T-helper 17 cell (primary cell): ENCODE results near the gene INPP5A. TPM values are rescaled to one million over a fixed set of nuclear protein-coding genes. Genes with fewer than 3 reads are reported as not detected.
"Not testable (repeated sequence)": the region's sequence is repeated elsewhere in the genome, so short reads cannot be mapped to it uniquely, and the experiment has no call there.

ENCODE experiments used
- ATAC-seq: fragments of 150-1000 bp; cut with Tn5 transposase; 2 replicates; pipeline ENCODE4 v1.10.0; 2021; ENCODE audit warnings: mild to moderate bottlenecking, moderate library complexity
- DNase-seq, 3 donors: peaks; one replicate each; pipeline versions ENCODE4 v3.0.0 to v3.0.0-alpha.2; 2020 to 2021
- H3K9me3 ChIP-seq: one replicate; pipeline ENCODE4 v1.7.0; 2013; ENCODE audit warnings: low read length, mild to moderate bottlenecking; ENCODE audit not compliant: control insufficient read depth, poor library complexity, severe bottlenecking
- H3K27ac Mint-ChIP-seq: one replicate; pipeline ENCODE4 v1.8.0; 2022; ENCODE audit warnings: mild to moderate bottlenecking, moderate library complexity, mixed read lengths
- H3K27me3 Mint-ChIP-seq: one replicate; pipeline ENCODE4 v1.8.0; 2022; ENCODE audit warnings: mixed read lengths
- H3K36me3 Mint-ChIP-seq: one replicate; pipeline ENCODE4 v1.8.0; 2022; ENCODE audit warnings: low read depth, mixed read lengths
- H3K4me1 Mint-ChIP-seq: one replicate; pipeline ENCODE4 v1.8.0; 2022; ENCODE audit warnings: mild to moderate bottlenecking, mixed read lengths
- H3K4me3 Mint-ChIP-seq: one replicate; pipeline ENCODE4 v1.8.0; 2022; ENCODE audit warnings: mild to moderate bottlenecking, moderate library complexity, mixed read lengths
- total RNA-seq, 4 donors: library from RNA in 2 of 4; stranded (reverse) in 2 of 4; gene quantifications; one replicate each; pipeline ENCODE4 v1.2.3 and lab custom pipeline; 2022 to 2026

Gene INPP5A
- total RNA-seq, 2 donors from 2014 or later, result 17.6 to 24.7 TPM

DNA sequence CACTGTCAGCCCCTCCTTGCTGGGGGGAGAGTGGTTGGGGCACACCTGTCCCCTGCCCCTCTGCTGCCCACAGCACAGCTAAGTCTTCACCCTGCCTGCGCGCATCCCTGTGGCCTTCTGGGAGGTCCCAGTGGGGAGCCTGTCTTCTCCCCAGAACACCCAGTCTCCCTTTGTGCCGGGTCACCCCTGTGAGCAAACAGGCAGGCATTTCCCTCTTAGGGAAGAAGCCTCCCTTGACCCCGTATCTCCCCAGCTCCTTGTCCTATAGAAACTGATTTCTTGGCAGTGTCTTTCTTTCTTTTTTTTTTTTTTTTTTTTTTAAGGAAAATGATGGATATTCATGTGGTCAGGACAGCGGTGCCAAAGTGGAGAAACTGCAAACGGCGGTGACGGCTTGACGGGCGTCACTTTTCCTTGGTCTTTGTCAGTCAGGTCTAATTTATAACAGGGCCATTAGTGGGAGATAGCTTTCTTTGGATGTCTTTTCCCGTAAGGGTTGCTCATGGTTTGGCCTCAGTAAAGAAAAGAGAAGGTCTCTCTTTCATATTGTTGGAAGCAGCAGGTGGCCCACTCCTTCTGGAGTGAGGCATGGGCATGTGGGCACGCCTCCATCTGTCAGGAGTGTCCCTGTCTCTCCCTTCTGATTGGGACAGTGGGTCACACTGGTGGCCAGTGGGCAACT lies 133.1 kb downstream of the INPP5A start:
- no peaks in the 10 kb centered on the region for H3K27me3 Mint-ChIP-seq
- no peaks in the 10 kb centered on the region for H3K36me3 Mint-ChIP-seq
- peaks cover 10% of the 10 kb centered on the region for H3K4me1 Mint-ChIP-seq
- no peak for ATAC-seq
- DNase-seq, result no peak
- no peak overlapping the region for H3K4me3 Mint-ChIP-seq
- H3K27ac Mint-ChIP-seq, result no peak overlapping the region
- no peaks in the 10 kb centered on the region for H3K9me3 ChIP-seq

DNA sequence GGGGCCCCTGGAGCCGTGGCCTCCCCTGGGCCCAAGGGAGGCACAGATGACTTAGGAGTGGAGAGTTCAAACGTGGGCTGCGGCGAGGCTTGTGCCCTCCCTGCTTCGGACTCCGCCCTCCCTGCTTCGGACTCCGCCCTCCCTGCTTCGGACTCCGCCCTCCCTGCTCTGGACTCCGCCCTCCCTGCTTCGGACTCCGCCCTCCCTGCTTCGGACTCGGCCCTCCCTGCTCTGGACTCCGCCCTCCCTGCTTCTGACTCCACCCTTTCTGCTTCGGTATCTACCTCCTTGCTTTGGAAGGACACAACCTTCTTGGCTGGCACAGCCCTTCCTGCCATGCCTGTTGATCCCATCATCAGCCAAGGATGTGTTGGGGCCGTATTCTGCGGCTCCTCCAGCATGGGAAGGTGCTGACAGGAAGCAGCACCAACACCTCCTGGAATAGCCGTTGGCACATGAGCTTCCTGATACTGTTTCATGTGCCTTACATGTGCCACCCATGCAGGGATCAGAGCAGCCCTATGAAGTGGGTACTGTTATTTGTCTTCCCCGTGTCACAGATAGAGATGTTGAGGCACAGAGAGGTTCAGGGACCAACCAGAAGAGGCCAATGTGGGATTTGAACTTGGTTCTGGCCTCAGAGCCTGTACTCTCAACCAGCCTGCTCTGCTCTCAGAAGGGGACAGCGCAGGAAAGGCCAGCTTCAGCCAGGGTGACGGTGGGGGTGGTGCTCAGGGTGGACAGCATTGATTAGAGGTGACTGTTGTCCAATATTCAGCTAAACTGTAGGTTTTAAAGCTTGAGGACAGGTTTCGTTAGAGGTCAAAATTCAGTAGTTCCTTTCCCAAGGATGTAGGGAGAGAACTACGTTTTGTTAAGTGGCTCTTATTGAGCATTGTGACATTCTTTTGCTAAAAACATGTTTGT lies 133.9 kb downstream of the INPP5A start:
- H3K36me3 Mint-ChIP-seq, result no peaks in the 10 kb centered on the region
- DNase-seq, result no peak
- H3K27me3 Mint-ChIP-seq, result no peaks in the 10 kb centered on the region
- peaks cover 10% of the 10 kb centered on the region for H3K4me1 Mint-ChIP-seq
- no peaks in the 10 kb centered on the region for H3K9me3 ChIP-seq
- H3K4me3 Mint-ChIP-seq, result no peak overlapping the region
- no peak for ATAC-seq
- H3K27ac Mint-ChIP-seq, result no peak overlapping the region

DNA sequence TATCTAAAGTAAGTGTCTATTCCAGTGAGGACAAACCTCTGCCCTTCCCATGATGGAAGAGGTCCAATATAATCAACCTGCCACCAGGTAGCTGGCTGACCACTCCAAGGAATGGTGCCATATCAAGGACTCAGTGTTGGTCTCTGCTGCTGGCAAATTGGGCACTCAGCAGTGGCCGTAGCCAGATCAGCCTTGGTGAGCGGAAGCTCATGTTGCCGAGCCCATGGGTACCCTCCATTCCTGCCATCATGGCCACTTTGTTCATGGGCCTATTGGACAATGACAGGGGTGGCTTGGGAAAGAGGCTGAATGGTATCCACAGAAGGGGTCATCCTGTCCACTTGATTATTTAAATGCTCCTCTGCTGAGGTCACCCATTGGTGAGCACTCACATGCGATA lies 136.2 kb downstream of the INPP5A start:
- ATAC-seq, H3K27ac Mint-ChIP-seq, DNase-seq, H3K9me3 ChIP-seq, H3K36me3 Mint-ChIP-seq, H3K4me1 Mint-ChIP-seq, H3K27me3 Mint-ChIP-seq: not testable (repeated sequence)
- H3K4me3 Mint-ChIP-seq, result peak overlapping the region; percentile 7

- Mint-ChIP-seq H3K4me3 (no peak overlapping the region), H3K27me3 (no peaks in the 10 kb centered on the region), H3K36me3 (no peaks in the 10 kb centered on the region), H3K4me1 (peaks cover 8% of the 10 kb centered on the region), H3K27ac (no peak overlapping the region)
- DNase-seq, result no peak
- H3K9me3 ChIP-seq, result no peaks in the 10 kb centered on the region
- ATAC-seq, result no peak
These were observed 136.7 kb downstream of the INPP5A start for GRCh38 chr10:132674311-132674710.

GRCh38 chr10:132675031-132675740 lies 137.6 kb downstream of the INPP5A start:
- Mint-ChIP-seq H3K4me3 (peak overlapping the region; percentile 45), H3K36me3 (no peaks in the 10 kb centered on the region), H3K4me1 (peaks cover 10% of the 10 kb centered on the region), H3K27me3 (no peaks in the 10 kb centered on the region), H3K27ac (no peak overlapping the region)
- DNase-seq (no peak), ATAC-seq (no peak)
- H3K9me3 ChIP-seq, result no peaks in the 10 kb centered on the region

DNA sequence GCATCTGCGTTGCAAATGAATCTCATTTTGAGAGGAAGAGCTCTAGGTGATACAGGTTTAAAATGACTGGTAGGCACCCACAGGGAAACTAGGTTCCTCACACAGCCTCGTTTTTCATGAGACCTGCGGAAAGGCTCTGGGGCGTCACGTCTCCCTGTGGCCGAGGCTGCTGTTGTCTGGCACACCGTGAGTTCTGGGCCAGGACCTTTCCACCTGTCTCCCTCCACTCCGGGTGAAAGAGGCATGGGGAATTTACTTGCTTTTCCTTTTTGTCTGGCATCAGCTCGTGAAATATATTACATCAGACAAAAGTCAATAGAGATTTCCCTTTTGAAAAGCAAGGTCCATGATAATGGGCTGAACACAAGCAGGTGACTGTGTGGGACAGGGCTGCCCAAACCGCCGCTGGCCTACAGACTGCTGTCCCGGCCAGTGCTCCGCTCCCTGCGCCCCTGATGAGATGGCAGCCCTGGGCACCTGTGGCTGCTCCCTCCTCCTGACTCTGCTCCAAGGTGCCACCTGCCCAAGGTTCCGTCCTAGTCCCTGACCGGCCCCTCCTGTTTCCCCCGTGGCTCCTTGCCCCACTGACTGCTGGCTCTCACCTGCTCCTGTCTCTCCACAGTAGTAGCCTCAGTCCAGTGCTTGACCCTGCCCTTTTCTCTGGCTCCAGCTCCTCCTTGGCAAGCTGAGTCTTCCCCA lies 138.8 kb downstream of the INPP5A start:
- H3K4me1 Mint-ChIP-seq, result peaks cover 10% of the 10 kb centered on the region
- no peak overlapping the region for H3K27ac Mint-ChIP-seq
- H3K27me3 Mint-ChIP-seq, result no peaks in the 10 kb centered on the region
- no peaks in the 10 kb centered on the region for H3K36me3 Mint-ChIP-seq
- no peak for ATAC-seq
- DNase-seq, result no peak
- H3K4me3 Mint-ChIP-seq, result no peak overlapping the region
- H3K9me3 ChIP-seq, result no peaks in the 10 kb centered on the region

GRCh38 chr10:132677096-132677472 lies 139.5 kb downstream of the INPP5A start:
- no peaks in the 10 kb centered on the region for H3K27me3 Mint-ChIP-seq
- H3K4me1 Mint-ChIP-seq, result peaks cover 14% of the 10 kb centered on the region
- no peak overlapping the region for H3K27ac Mint-ChIP-seq
- ATAC-seq, result no peak
- H3K4me3 Mint-ChIP-seq, result no peak overlapping the region
- DNase-seq, result no peak
- no peaks in the 10 kb centered on the region for H3K9me3 ChIP-seq
- H3K36me3 Mint-ChIP-seq, result no peaks in the 10 kb centered on the region

GRCh38 chr10:132677473-132678227 lies 140.1 kb downstream of the INPP5A start:
- DNase-seq, result no peak
- peaks cover 18% of the 10 kb centered on the region for H3K4me1 Mint-ChIP-seq
- no peaks in the 10 kb centered on the region for H3K9me3 ChIP-seq
- H3K36me3 Mint-ChIP-seq, result no peaks in the 10 kb centered on the region
- no peak for ATAC-seq
- H3K27ac Mint-ChIP-seq, result no peak overlapping the region
- no peaks in the 10 kb centered on the region for H3K27me3 Mint-ChIP-seq
- no peak overlapping the region for H3K4me3 Mint-ChIP-seq

GRCh38 chr10:132678436-132679216 lies 141.0 kb downstream of the INPP5A start:
- ATAC-seq, result no peak
- Mint-ChIP-seq H3K4me1 (peaks cover 18% of the 10 kb centered on the region), H3K36me3 (no peaks in the 10 kb centered on the region), H3K27me3 (no peaks in the 10 kb centered on the region), H3K4me3 (no peak overlapping the region), H3K27ac (peak overlapping the region; percentile 24)
- no peak for DNase-seq
- no peaks in the 10 kb centered on the region for H3K9me3 ChIP-seq

GRCh38 chr10:132679217-132679595 lies 141.6 kb downstream of the INPP5A start:
- ATAC-seq, result no peak
- no peaks in the 10 kb centered on the region for H3K27me3 Mint-ChIP-seq
- H3K4me3 Mint-ChIP-seq, result no peak overlapping the region
- H3K27ac Mint-ChIP-seq, result no peak overlapping the region
- H3K9me3 ChIP-seq, result no peaks in the 10 kb centered on the region
- H3K4me1 Mint-ChIP-seq, result peaks cover 20% of the 10 kb centered on the region
- no peaks in the 10 kb centered on the region for H3K36me3 Mint-ChIP-seq
- no peak for DNase-seq

- no peaks in the 10 kb centered on the region for H3K27me3 Mint-ChIP-seq
- no peak overlapping the region for H3K27ac Mint-ChIP-seq
- DNase-seq (no peak), ATAC-seq (no peak)
- no peaks in the 10 kb centered on the region for H3K36me3 Mint-ChIP-seq
- no peaks in the 10 kb centered on the region for H3K9me3 ChIP-seq
- H3K4me3 Mint-ChIP-seq, result no peak overlapping the region
- peaks cover 24% of the 10 kb centered on the region for H3K4me1 Mint-ChIP-seq
These were observed 142.1 kb downstream of the INPP5A start for GRCh38 chr10:132679640-132680039.

DNA sequence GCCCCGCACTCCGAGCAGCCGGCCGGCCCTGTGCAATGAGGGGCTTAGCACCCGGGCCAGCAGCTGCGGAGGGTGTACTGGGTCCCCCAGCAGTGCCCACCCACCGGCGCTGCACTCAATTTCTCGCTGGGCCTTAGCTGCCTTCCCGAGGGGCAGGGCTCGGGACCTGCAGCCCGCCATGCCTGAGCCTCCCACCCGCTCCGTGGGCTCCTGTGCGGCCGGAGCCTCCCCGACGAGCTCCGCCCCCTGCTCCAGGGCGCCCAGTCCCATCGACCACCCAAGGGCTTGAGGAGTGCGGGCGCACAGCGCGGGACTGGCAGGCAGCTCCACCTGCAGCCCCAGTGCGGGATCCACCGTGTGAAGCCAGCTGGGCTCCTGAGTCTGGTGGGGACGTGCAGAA lies 143.2 kb downstream of the INPP5A start:
- not testable (repeated sequence) for H3K36me3 Mint-ChIP-seq, DNase-seq, H3K4me3 Mint-ChIP-seq, H3K27ac Mint-ChIP-seq, ATAC-seq, H3K27me3 Mint-ChIP-seq, H3K9me3 ChIP-seq
- peaks cover 20% of the 10 kb centered on the region for H3K4me1 Mint-ChIP-seq
